AG04450 (cell line): ENCODE data around the gene JMJD1C. TPM values are rescaled to one million over a fixed set of nuclear protein-coding genes. Genes with fewer than 3 reads are reported as not detected.
"Not testable (repeated sequence)": the region's sequence is repeated elsewhere in the genome, so short reads cannot be mapped to it uniquely, and the experiment has no call there.

Experiments
- CTCF ChIA-PET: fragments of 300-600, 350-600 bp; formaldehyde crosslinking; extraction: SDS; loops from one replicate; lab custom pipeline; 2022; ENCODE audit warnings: antibody characterized with exemption, inconsistent platforms; lab: Charles Lee
- POLR2A ChIA-PET: fragments of 350-600 bp; formaldehyde crosslinking; extraction: SDS; loops from one replicate; lab custom pipeline; 2021; ENCODE audit warnings: antibody characterized with exemption, inconsistent platforms; lab: Yijun Ruan, JAX
- DNase-seq: peaks from one replicate; pipeline ENCODE4 v3.0.0-alpha.2; 2011; ENCODE audit warnings: low read depth, low spot score
- H3K27ac ChIP-seq: one replicate; pipeline ENCODE4 v1.5.1; 2012; ENCODE audit warnings: low read depth, low read length, control low read depth
- H3K27me3 ChIP-seq: one replicate; pipeline ENCODE4 v1.6.0; 2012; ENCODE audit warnings: low read length; ENCODE audit not compliant: control insufficient read depth, insufficient read depth
- H3K4me3 ChIP-seq: 2 replicates; pipeline ENCODE4 v1.5.1; 2011; ENCODE audit warnings: mild to moderate bottlenecking, low read depth, low read length, control low read depth
- H3K9me3 ChIP-seq: 2 replicates; pipeline ENCODE4 v1.5.1; 2012; ENCODE audit warnings: low read length; ENCODE audit not compliant: control insufficient read depth, insufficient read depth
- polyA plus RNA-seq: library from polyadenylated mRNA; depleted of rRNA; stranded (reverse); fragments of >200 nt; gene quantifications from 2 replicates; pipeline ENCODE4 v1.2.3, GENCODE V29; 2011
- TF ChIP-seq, protein P1 (sequence below): IDR thresholded peaks from 2 replicates; pipeline ENCODE4 v1.5.1; 2011; ENCODE audit warnings: low read depth, low read length, control low read depth, inconsistent platforms

The JMJD1C gene
- polyA plus RNA-seq, 1 experiment = 45.0 TPM

DNA sequence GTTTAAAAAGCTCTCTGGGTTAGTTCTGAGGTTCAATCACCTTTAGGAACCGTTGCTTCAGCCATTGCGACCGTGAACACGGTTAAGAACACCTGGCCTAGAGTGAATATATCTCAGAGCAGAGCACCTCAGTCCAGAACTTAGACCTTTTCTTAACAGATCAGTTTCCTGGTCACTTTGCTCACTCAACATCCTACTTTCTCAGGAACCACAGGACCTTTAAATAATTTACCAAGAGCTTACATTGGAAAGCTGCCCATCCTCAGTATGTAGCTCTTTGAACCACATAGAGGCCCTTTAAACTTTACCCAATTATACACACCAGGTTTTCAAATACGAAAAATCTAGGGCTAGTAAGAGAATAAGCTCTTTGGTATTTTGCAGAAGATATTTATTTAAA lies 179.4 kb downstream of the JMJD1C start:
- Histone ChIP-seq H3K27me3 (no peaks in the 10 kb centered on the region), H3K9me3 (no peaks in the 10 kb centered on the region; the same call in 1 of the 2 replicates), H3K4me3 (no peak overlapping the region), H3K27ac (no peak overlapping the region)
- POLR2A ChIA-PET = no interaction called here
- CTCF ChIA-PET = interaction anchor here (1.5 to 2.2 kb wide), 2 partner anchors 69 to 434 kb away, joined by 4 to 6 read pairs; no protein-coding TSS in a partner anchor
- no peak for DNase-seq
- TF ChIP-seq, protein P1, sequence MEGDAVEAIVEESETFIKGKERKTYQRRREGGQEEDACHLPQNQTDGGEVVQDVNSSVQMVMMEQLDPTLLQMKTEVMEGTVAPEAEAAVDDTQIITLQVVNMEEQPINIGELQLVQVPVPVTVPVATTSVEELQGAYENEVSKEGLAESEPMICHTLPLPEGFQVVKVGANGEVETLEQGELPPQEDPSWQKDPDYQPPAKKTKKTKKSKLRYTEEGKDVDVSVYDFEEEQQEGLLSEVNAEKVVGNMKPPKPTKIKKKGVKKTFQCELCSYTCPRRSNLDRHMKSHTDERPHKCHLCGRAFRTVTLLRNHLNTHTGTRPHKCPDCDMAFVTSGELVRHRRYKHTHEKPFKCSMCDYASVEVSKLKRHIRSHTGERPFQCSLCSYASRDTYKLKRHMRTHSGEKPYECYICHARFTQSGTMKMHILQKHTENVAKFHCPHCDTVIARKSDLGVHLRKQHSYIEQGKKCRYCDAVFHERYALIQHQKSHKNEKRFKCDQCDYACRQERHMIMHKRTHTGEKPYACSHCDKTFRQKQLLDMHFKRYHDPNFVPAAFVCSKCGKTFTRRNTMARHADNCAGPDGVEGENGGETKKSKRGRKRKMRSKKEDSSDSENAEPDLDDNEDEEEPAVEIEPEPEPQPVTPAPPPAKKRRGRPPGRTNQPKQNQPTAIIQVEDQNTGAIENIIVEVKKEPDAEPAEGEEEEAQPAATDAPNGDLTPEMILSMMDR = no peak

DNA sequence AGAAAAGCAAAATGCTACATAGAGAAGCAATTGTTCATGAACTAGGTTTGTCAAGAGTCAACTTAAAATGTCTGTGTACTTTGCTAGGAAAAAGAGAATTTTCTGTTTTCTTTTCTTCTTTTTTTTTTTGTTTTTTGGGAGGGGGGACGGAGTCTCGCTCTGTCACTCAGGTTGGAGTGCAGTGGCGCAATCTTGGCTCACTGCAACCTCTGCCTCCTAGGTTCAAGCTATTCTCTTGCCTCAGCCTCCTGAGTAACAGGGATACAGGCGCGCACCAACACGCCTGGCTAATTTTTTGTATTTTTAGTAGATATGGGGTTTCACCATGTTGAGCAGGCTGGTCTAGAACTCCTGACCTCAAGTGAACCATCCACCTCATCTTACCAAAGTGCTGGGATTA lies 181.9 kb downstream of the JMJD1C start:
- DNase-seq, POLR2A ChIA-PET, H3K4me3 ChIP-seq, H3K27me3 ChIP-seq, H3K9me3 ChIP-seq, H3K27ac ChIP-seq: not testable (repeated sequence)
- CTCF ChIA-PET = interaction anchor here (0.7 to 1.4 kb wide), 2 partner anchors 67 to 229 kb away, joined by 5 read pairs; no protein-coding TSS in a partner anchor

DNA sequence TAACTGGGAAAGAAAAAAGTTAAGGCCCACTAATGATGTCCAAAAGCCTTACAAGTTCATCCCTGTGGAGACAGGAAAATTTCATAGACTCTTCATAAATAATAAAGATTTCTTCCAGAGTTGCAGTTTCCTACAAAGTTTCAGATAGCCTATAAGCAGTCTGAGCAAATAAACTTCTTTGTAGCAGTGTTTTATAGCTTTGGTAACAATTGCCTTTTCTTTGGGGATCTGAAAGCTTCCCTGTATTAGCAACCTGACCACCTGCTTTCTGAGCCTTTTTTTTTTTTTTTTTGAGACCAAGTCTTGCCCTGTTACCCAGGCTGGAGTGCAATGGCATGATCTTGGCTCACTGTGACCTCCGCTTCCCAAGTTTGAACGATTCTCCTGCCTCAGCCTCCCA lies 182.7 kb downstream of the JMJD1C start:
- CTCF ChIA-PET = interaction anchor here (0.7 to 1.4 kb wide), 3 partner anchors 66 to 346 kb away, joined by 3 to 5 read pairs (median 5); no protein-coding TSS in a partner anchor
- no peaks in the 10 kb centered on the region; the same call in 1 of the 2 replicates for H3K9me3 ChIP-seq
- TF ChIP-seq, protein P1 = no peak
- DNase-seq = no peak
- H3K27me3 ChIP-seq = no peaks in the 10 kb centered on the region
- no peak overlapping the region for H3K4me3 ChIP-seq
- no peak overlapping the region for H3K27ac ChIP-seq
- POLR2A ChIA-PET = no interaction called here

DNA sequence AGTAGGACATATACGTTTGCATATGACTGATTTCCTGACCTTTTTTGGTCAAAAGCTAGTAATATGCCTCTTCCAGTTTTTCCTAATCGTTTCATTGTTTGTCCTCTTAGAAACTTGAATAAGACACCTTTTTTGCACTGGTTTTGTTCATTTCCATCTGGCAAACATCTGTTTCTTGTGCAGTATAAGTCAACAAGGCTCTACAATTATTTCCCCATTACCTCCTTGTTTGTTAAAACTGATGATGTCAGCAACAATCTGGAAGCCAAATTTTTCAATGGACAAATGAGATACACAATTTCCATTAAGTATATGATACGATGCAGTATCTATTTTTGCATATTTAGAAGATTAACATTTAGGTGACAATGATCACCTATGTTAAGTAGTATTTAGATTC lies 183.8 kb downstream of the JMJD1C start:
- no peaks in the 10 kb centered on the region; the same call in 1 of the 2 replicates for H3K9me3 ChIP-seq
- POLR2A ChIA-PET = no interaction called here
- CTCF ChIA-PET = no interaction called here
- H3K4me3 ChIP-seq = no peak overlapping the region
- no peaks in the 10 kb centered on the region for H3K27me3 ChIP-seq
- TF ChIP-seq, protein P1 = no peak
- no peak overlapping the region for H3K27ac ChIP-seq
- DNase-seq = no peak

DNA sequence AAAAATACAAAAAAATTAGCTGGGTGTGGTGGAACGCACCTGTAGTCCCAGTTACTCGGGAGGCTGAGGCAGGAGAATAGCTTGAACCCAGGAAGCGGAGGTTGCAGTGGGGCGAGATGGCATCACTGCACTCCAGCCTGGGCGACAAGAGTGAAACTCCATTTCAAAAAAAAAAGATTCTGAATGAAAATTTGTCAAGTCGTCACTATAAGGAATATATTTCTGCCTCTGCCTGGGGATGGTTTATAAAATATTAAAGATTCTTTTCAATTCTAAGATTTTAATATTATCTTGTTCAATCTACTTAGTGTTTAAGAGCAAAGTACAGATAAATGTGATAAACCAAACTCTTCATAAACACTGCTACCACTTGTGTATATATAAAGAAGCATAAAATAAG lies 185.4 kb downstream of the JMJD1C start:
- ChIA-PET POLR2A (no interaction called here), CTCF (no interaction called here)
- no peak overlapping the region for H3K27ac ChIP-seq
- H3K9me3 ChIP-seq = no peaks in the 10 kb centered on the region; the same call in 1 of the 2 replicates
- H3K27me3 ChIP-seq = no peaks in the 10 kb centered on the region
- H3K4me3 ChIP-seq = no peak overlapping the region
- DNase-seq = no peak
- TF ChIP-seq, protein P1 = no peak
